ENCODE measurements around the gene NOM1.
A peak's percentile ranks its signal among the peaks of the same experiment; 100 is the strongest.
"Not testable (repeated sequence)": the region's sequence is repeated elsewhere in the genome, so short reads cannot be mapped to it uniquely, and the experiment has no call there.

NOM1 gene, protein sequence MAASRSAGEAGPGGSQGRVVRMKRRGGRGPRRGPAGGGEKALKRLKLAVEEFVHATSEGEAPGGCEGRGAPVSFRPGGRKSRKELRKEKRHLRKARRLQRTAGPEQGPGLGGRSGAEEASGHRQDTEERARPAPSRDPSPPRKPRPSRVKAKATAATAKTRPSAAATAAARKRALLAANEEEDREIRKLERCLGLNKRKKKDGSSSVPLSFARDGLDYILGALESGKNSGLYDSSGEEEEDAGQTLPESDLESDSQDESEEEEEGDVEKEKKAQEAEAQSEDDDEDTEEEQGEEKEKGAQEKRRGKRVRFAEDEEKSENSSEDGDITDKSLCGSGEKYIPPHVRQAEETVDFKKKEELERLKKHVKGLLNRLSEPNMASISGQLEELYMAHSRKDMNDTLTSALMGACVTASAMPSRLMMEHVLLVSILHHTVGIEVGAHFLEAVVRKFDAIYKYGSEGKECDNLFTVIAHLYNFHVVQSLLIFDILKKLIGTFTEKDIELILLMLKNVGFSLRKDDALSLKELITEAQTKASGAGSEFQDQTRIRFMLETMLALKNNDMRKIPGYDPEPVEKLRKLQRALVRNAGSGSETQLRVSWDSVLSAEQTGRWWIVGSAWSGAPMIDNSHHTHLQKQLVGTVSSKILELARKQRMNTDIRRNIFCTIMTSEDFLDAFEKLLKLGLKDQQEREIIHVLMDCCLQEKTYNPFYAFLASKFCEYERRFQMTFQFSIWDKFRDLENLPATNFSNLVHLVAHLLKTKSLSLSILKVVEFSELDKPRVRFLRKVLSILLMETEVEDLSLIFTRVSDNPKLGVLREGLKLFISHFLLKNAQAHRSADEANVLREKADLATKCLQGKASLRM

GRCh38 chr7:156949541-156950380 lies at the start of gene NOM1:
NOM1 (plus strand) TSS chr7:156949712; CDS start chr7:156949738, 26 bp downstream.
- peak; percentile 96 for DNase-seq

DNA sequence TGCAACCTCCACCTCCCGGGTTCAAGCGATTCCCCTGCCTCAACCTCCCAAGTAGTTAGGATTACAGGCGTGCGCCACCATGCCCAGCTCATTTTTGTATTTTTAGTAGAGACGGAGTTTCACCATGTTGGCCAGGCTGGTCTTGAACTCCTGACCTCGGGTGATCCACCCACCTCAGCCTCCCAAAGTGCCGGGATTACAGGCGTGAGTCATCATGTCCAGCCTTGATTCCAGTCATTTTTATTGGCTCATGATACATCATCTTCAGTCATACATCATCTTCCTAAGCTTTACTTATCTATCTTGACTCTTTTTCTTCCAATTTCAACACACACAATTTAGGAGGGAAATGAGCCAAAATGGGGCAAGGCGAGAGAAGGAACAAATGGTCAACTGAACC lies 49.4 kb upstream of the NOM1 start:
- DNase-seq: not testable (repeated sequence)

- peak; percentile 71 for DNase-seq
Observed at GRCh38 chr7:156903232-156903909, 46.1 kb upstream of the NOM1 start.

- no peak for DNase-seq
Observed at GRCh38 chr7:156906200-156906649, 43.3 kb upstream of the NOM1 start.

GRCh38 chr7:156907656-156908055 lies 41.9 kb upstream of the NOM1 start:
- peak; percentile 18 for DNase-seq

DNA sequence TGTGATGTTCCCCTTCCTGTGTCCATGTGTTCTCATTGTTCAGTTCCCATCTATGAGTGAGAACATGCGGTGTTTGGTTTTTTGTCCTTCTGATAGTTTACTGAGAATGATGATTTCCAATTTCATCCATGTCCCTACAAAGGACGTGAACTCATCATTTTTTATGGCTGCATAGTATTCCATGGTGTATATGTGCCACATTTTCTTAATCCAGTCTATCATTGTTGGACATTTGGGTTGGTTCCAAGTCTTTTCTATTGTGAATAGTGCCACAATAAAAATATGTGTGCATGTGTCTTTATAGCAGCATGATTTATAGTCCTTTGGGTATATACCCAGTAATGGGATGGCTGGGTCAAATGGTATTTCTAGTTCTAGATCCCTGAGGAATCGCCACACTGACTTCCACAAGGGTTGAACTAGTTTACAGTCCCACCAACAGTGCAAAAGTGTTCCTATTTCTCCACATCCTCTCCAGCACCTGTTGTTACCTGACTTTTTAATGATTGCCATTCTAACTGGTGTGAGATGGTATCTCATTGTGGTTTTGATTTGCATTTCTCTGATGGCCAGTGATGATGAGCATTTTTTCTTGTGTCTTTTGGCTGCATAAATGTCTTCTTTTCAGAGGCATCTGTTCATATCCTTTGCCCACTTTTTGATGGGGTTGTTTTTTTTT lies 39.8 kb upstream of the NOM1 start:
- not testable (repeated sequence) for DNase-seq

DNA sequence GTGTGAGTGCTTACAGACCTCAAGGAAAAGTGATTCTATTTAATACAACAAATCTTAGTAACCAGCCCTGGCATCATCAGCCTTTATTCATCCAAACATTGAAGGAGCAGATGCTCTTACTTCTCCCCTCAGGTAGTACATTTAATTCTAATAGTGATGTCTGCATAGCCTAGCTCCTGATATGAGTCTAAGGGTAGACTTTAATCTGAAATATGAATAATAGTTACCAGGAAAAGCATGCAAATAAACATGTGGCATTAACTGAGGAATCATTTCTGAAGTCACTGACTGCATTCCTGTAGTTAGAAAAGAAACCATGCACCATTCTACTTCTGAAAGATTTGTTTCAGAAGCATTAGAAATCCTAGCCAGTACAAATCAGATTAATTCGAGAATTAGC lies 30.9 kb upstream of the NOM1 start:
- DNase-seq: no peak

GRCh38 chr7:156919132-156919713 lies 30.3 kb upstream of the NOM1 start:
- no peak for DNase-seq

DNA sequence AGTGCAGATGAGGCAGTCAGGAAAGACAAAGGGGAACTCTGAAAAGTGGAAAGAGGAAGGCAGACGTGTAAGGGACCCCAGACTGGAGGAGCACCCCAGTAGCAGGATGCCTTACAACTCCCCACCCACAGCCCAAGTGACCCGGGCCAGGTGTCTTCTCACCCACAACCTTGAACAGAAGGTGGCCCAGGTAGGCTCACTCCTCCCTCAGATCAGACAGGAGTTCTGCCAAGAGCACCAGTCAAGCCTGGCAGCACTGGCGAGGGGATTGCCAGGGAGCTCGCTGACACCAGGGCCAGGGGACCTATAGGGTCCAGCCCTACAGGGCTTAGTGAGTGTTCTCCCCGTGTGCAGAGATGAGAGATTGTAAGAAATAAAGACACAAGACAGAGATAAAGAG lies 29.4 kb upstream of the NOM1 start:
- no peak for DNase-seq

DNA sequence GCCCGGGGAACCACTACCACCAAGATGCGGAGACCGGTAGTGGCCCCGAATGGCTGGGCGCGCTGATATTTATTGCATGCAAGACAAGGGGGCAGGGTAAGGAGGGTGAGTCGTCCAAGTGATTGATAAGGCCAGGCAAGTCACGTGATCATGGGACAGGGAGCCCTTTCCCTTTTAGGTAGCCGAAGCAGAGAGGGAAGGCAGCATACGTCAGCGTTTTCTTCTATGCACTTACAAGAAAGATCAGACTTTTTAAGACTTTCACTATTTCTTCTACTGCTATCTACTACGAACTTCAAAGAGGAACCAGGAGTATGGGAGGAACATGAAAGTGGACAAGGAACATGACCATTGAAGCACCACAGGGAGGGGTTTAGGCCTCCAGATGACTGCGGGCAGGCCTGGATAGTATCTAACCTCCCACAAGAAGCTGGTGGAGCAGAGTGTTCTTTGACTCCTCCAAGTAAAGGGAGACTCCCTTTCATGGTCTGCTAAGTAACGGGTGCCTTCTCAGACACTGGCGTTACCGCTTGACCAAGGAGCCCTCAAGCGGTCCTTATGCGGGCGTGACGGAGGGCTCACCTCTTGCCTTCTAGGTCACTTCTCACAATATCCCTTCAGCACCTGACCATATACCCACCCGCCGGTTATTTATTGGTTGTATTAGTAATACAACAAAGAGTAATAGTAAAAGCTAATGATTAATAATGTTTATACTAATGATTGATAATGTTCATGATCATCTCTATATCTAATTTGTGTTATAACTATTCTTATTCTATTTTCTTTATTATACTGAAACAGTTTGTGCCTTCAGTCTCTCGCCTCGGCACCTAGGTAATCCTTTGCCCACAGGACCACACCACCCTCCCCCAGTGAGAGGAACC lies 28.8 kb upstream of the NOM1 start:
- not testable (repeated sequence) for DNase-seq

GRCh38 chr7:156922304-156922703 lies 27.2 kb upstream of the NOM1 start:
- not testable (repeated sequence) for DNase-seq

DNA sequence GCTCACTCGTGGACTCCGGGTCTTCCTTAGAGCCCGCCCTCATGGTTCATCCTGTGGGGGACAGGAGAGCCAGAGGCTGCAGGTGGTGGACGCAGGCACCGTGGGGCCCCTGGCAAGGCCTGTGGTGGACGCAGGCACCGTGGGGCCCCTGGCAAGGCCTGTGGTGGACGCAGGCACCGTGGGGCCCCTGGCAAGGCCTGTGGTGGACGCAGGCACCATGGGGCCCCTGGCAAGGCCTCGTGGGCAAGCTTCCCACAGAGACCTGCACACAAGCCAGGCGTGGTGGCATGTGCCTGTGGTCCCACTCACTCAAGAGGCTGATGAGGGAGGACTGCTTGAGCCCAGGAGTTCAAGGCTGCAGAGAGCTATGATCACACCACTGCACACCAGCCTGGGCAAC lies 23.7 kb upstream of the NOM1 start:
- DNase-seq: not testable (repeated sequence)

- DNase-seq: peak; percentile 33
Observed at GRCh38 chr7:156927571-156928405, 21.7 kb upstream of the NOM1 start.

DNA sequence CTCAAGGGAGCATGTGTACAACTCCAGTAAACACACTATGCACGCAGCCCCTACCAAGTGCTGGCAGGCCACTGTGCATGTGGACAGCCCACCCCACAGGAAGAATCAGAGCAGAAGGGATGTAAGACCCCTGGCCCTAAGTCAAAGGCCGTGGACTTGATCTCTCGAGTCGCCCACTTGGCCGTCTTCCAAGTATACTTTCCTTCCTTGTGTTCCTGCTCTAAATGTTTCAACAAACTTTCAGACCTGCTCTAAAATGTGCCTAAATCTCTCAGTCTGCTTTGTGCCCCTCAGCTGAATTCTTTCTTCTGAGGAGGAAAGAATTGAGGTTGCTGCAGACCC lies 21.1 kb upstream of the NOM1 start:
- DNase-seq: no peak

DNA sequence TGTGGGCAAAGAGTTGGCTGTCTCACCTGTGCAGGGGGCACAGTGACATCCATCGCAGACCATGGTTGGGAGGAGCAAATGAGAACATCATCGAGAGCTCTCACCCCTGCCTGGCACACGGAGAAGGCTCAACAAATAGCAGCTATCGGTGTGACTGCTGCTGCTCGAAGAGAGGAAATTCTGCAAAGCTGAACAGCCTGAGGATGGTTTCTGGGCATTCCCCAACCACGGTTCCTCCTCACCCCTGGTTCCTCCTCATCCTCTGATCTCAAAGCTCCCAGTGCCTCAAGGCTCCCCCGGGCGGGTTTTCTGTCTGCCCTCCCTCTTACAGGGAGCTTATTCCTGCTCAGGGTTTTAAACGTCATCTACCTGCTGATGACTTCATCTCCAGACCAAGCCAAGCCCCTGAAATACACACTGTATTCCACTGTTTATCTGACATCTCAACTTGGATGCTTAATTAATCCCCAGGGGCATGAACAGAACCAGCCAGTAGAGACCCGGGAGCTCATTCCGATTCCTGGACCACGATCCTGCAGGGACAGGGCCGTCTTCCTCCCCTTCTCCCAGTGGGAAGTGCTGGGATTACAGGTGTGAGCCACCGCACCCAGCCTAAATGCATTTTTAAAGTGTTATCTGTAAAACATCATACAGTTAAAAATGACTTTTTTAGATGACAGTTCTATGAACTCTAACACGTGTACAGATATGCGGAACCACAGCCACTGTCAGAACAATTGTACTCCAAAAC lies 19.5 kb upstream of the NOM1 start:
- DNase-seq: no peak

- peak; percentile 50 for DNase-seq
Observed at GRCh38 chr7:156932006-156932405, 17.5 kb upstream of the NOM1 start.

DNA sequence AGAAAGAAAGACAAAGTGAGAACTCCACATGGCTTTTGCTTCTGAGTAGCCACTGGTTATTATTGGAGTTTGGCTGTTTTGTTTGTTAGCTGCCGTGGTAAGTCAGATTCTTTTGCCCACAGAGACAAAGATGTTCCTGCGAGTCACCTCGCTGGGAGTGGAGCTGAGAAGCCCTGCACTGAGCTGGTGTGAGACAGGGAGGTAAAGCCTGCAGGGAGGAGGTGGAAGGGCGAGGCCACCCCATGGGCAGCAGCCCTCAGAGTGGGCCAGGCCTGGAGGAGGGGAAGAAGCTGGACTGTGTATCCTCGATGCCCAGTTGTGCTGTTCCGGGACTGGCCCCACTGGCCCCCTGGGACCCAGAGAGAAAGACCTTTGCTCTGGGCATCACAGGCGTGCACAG lies 14.3 kb upstream of the NOM1 start:
- no peak for DNase-seq

- not testable (repeated sequence) for DNase-seq
Observed at GRCh38 chr7:156936766-156937165, 12.7 kb upstream of the NOM1 start.

Data from DMS53 (cell line).